HG03103 (cell line): ENCODE results near the gene SLC32A1.

ENCODE experiments used
- ATAC-seq: cut with Tn5 transposase; IDR thresholded peaks from one replicate; pipeline ENCODE4 v1.9.1; 2021; ENCODE audit warnings: low read depth; ENCODE audit not compliant: unreplicated experiment

SLC32A1 gene

GRCh38 chr20:38724626-38725147 is 401 bp downstream of the SLC32A1 start:
- no peak for ATAC-seq

- ATAC-seq, result no peak
Observed at GRCh38 chr20:38725148-38725901, 1.0 kb downstream of the SLC32A1 start.

DNA sequence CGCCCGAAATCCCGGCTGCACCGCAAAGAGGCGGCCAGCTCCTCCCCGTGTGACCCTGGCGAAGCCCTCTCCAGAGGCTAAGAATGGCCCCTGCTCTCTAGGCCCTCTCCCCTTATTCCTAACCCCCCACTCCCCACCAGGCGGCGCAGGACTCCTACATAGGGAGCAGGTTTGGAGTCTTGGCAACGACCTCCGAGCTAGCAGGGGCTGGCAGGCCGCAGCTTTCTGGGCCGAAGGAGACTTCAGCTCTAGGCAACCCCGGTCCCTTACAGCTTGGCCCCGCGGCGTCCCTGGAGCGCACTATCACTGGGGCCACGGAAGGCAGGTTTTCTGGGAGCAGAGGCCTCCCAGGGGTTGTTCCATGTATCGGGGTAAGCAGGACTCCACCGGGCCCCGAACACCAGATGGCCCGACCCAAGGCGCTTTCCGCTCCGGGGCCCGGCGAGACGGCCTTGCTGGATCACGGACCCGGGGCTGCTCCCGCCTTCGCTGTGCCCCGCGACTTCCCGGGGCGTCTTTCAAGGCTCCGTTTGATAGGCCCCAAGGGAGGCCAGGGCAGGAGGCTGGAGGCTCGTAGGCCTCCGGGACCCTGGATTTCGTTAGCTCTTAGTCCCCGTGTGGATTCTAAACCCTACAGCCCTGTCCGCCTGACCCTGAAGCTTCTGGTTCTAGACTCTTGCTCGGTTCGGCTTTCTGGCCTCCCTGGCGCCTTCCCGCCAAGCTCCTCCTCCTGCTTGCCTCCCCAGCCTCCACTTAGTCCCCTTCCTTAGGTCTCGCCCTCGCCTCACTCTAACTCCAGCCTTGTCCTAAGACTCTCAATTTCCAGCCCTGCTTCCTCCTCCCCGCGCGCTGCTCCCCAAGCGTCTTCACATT is 1.9 kb downstream of the SLC32A1 start:
- ATAC-seq, result no peak

DNA sequence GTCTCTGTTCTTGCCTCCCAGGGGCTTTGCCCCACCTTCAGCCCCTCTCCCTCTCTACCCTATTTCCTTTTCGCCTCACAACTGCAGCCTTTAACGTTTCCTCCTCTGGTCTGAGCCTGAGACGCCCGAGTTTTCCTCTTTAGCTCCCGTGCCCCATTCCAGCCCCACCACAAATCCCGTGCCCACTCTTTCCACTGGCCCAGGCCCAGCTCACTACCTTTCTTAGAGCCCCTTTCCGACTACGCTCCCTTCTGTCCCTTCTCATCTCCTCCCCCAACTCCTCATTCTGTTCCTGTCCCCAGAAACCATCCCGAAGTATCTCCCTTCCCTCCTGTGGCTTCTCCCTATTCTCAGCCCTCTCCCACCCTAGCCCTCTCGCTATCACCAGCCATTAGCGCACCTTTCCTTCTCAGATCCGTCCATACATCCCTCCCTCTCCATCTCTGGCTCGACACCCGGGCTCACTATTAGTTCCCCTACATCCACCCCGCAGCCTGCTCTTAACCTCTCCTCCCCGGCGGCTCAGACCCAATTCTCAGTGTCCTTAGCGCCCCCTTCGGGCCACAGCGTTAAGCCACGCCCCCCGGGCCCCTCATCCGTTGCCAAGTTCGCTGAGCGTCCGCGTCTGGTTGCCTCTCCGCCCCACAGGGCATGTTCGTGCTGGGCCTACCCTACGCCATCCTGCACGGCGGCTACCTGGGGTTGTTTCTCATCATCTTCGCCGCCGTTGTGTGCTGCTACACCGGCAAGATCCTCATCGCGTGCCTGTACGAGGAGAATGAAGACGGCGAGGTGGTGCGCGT is 2.7 kb downstream of the SLC32A1 start:
- no peak for ATAC-seq

DNA sequence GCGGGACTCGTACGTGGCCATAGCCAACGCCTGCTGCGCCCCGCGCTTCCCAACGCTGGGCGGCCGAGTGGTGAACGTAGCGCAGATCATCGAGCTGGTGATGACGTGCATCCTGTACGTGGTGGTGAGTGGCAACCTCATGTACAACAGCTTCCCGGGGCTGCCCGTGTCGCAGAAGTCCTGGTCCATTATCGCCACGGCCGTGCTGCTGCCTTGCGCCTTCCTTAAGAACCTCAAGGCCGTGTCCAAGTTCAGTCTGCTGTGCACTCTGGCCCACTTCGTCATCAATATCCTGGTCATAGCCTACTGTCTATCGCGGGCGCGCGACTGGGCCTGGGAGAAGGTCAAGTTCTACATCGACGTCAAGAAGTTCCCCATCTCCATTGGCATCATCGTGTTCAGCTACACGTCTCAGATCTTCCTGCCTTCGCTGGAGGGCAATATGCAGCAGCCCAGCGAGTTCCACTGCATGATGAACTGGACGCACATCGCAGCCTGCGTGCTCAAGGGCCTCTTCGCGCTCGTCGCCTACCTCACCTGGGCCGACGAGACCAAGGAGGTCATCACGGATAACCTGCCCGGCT is 3.4 kb downstream of the SLC32A1 start:
- ATAC-seq, result no peak

GRCh38 chr20:38728191-38728781 is 4.0 kb downstream of the SLC32A1 start:
- ATAC-seq, result no peak

DNA sequence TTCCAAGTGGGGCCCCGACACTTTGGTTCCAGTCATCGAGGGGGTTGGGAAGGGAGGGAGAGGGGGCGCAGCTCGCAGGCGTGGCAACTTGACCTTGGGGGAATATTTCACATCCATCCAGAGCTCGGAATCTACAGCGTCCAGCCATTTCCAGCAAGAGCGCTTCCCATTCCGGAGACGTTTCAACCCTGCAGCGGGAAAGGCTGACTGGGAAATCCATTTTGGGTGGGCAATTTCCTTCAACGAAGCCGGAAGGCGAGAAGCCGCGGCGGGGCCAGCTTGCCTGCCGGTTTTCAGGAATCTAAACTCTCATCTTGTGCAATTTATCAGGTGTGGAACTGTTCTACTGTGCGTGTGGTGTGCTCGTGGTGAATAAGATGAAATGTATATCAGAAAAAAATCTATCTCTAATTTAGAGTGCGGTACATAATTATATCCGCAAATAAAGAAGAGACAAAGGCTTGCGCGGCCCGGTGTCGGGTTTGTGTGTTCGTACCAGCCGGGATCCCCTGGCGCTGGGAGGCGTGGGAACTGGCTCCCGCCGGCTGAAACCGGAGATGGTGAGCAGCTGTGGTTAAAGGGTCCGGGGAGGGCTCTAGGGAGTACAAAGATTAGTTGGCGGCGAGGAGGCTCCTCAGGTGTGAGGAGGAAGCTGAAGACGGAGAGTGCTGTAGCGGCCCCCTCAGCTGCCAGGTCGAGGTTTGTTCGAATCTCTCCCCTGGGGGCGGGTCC is 4.8 kb downstream of the SLC32A1 start:
- ATAC-seq, result no peak

GRCh38 chr20:38729767-38730166 is 5.5 kb downstream of the SLC32A1 start:
- no peak for ATAC-seq

DNA sequence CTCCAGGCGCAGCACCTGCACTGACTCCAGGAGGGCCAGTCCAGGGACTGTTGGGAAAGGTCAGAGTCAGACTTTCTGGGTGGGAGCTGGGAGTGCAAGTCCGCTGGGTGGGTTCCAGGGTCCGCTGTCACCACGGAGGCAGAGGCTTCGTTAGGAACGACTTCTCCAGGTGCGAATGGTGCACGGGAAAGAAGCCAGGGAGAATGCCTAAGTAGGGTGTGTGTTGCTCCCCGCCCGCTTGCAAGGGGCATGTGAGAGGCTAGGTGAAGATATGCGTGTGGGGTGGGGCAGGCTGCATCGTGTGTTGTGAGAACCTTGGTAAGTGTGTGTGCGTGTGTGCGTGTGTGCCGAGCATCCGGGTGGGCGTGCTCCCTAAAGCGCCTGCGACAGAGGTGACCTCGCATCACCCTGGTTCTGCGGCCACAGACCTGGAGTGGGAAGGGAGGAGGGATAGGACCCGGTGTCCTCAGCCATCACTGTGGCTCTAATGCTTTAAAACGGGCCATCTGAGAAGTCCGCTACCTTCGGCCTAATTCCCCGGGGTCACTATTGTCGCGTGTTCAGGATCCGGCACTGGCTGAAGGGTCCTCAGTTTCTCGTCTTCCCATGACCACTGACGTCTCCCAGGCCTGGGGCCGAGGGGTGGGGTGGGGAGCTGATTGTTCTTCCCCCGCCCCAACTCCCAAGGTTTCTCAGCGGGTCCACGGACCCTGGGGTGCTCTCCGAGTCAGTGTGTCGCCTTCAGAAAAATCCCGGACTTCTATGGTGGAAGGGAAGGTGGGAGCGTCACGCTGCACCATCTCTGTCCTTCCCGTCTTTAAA is 6.1 kb downstream of the SLC32A1 start:
- no peak for ATAC-seq

GRCh38 chr20:38730989-38731737 is 6.9 kb downstream of the SLC32A1 start:
- ATAC-seq, result no peak

DNA sequence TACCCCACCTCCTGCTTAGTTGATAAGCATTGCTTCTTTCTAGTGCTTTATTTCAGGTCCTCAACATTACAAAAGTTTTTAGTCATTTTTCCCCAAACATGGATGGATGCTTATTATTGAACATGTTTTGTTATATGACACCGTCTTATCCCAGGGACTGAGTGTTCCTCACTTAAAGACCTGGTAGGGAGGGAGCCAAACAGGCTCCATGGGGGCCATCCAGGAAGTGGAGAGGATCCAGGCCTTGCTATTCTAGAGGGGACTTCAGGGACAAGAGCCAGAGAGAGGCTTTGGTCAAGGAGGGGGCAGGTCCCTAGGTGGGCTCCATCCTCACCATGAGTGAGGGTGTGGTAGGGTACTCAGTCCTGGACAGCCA is 7.4 kb downstream of the SLC32A1 start:
- no peak for ATAC-seq

- ATAC-seq, result no peak
Observed at GRCh38 chr20:38732981-38733380, 8.7 kb downstream of the SLC32A1 start.

DNA sequence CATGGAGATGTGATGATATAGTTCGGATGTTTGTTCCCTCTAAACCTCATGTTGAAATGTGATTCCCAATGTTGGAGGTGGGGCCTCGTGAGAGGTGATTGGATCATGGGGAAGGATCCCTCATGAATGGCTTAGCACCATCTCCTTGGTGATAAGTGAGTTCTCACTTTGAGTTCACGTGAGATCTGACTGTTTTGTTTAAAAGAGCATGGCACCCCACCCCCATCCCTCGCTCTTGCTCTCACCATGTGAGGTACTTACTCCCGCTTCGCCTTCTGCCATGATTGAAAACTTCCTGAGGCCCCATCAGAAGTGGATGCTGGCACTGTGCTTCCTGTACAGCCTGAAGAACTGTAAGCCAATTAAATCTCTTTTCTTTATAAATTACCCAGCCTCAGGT is 10.9 kb downstream of the SLC32A1 start:
- no peak for ATAC-seq

- no peak for ATAC-seq
Observed at GRCh38 chr20:38737887-38738286, 13.6 kb downstream of the SLC32A1 start.

- no peak for ATAC-seq
Observed at GRCh38 chr20:38745757-38746156, 21.5 kb downstream of the SLC32A1 start.

- no peak for ATAC-seq
Observed at GRCh38 chr20:38747495-38748096, 23.3 kb downstream of the SLC32A1 start.

GRCh38 chr20:38748097-38748860 is 24.0 kb downstream of the SLC32A1 start, which contains the start of gene ACTR5:
Gene ACTR5, plus strand, starts transcription at chr20:38748460. Its CDS starts 19 bp downstream, at chr20:38748479.
- peak; percentile 79 for ATAC-seq
